M059J (cell line): ENCODE measurements around the gene KCTD1. TPM values are rescaled to one million over a fixed set of nuclear protein-coding genes. Genes with fewer than 3 reads are reported as not detected.
A peak's percentile ranks its signal among the peaks of the same experiment; 100 is the strongest.

ENCODE experiments used
- DNase-seq: peaks from one replicate; pipeline ENCODE4 v3.0.0-alpha.2; 2012; ENCODE audit warnings: low read depth
- total RNA-seq: library from RNA; depleted of rRNA; stranded (reverse); fragments of >200 nt; shearing (Covaris generic); gene quantifications from 2 replicates; pipeline ENCODE4 v1.2.3, GENCODE V29; 2014

KCTD1 gene
- total RNA-seq, 1 experiment from 2014 or later = 25.8 TPM

- DNase-seq = no peak
Observed at GRCh38 chr18:26524002-26524401, 24.4 kb downstream of the KCTD1 start.

DNA sequence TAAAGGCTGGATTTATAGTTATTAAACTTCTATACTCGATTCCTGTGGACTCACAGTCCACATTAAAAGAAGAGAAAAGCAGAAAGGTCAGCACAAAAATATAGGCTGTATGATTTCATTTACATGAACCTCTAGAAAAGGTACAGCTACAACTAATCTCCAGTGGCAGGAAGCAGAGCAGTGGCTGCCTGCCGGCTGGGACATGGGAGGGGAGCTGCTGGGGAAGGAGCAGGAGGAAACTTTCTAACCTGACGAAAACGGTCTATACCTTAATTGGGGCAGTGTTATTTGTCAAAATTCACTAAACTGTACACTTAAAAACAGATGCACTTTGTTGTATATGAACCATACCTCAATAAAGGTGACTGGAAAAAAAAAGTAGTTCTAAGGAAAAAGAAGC, 26.7 kb downstream of the KCTD1 start:
- no peak for DNase-seq

GRCh38 chr18:26520974-26521373, 27.4 kb downstream of the KCTD1 start:
- no peak for DNase-seq

DNA sequence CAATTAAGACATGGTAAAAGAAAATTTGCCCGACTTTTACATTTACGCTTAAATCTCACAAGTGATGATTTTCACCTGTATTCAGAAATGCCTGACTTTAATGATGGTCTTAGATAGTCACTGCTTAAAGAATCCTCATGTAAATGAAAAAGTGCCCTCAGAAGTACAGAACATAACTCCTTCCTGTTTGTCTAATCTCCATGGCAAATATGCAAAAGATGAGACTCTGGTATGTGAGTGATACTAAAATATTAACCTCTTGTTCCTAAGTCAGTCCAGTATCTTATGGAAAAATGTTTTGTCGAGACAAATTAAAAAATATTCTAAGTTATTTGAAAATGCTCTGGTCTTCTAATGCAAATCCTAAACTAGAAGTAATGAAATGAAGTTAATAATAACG, 29.2 kb downstream of the KCTD1 start:
- DNase-seq = no peak

GRCh38 chr18:26516964-26517363, 31.4 kb downstream of the KCTD1 start:
- DNase-seq = no peak

DNA sequence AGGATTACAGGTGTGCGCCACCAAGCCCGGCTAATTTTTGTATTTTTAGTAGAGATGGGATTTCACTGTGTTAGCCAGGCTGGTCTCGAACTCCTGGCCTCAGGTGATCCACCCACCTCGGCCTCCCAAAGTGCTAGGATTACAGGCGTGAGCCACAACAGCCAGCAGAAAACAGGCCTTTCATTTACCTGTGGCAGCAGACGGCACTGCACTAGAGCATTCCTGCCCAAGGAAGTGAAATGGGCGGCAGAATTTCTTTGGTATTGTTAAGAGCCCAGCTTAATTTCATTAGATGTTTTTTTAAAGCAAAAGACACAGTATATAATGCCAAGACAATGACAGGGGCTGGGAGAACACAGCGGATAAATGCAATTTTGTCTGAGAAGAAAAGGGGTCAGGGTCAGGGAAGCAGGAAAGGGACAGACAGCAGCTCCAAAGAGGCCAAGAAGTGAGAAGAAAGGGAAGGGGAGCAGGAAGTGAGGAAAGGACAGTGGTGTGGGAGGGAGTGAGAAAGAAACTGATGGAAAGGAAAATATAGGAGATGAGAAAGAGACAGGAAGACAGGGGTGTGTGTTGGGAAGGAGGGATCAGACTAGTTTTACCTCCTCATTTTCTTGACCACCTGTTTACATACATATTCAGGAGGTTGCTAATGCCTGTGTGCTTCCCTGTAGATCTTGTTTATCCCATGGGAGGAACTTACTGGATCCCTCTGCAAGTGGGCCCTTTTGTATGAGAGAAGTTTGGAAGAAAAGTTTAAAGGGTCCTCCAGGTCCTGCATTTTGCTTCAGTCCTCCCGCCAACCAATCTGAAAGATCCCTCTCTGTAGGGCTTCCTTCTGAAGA, 32.5 kb downstream of the KCTD1 start:
- DNase-seq = no peak

GRCh38 chr18:26511339-26512071, 36.8 kb downstream of the KCTD1 start:
- no peak for DNase-seq

DNA sequence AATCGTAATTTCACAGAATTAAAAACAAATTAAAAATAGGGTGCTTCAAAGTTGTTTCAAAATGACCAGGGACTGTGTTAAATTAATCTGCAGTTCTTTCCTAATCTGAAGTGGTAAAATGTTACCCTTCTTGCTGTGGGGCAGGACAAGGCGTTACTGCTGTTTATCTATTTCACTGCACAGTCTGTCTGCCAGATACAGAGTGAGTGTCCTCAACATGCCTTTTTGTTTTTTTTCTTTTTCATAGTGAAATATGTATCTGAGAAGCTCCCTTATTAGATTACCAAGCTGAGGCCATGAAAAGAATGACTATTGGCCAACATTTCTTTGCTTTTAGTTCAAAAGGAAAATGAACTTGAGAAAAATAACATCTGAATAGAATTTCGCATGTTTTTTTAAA, 38.0 kb downstream of the KCTD1 start:
- DNase-seq = no peak

- no peak for DNase-seq
Observed at GRCh38 chr18:26506012-26506411, 42.3 kb downstream of the KCTD1 start.

DNA sequence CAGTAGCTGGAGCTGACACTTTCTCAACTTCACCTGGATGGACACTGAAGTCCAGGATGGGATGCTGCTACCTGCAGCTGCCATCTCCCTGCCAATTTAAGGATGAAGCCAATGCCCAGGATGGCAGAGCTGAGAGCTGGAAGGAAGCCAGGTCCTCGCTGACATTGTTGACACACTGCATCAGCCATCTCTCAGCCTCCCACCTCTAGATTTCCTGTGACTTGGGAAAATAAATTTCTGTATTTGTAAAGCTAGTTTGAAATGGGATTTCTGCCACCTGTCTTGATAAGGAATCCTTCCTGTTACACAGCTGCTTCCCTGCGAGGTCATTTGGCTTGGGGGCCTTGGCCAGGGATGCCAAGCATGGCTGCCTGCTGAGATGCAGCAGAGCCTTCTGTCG, 43.5 kb downstream of the KCTD1 start:
- DNase-seq = no peak

DNA sequence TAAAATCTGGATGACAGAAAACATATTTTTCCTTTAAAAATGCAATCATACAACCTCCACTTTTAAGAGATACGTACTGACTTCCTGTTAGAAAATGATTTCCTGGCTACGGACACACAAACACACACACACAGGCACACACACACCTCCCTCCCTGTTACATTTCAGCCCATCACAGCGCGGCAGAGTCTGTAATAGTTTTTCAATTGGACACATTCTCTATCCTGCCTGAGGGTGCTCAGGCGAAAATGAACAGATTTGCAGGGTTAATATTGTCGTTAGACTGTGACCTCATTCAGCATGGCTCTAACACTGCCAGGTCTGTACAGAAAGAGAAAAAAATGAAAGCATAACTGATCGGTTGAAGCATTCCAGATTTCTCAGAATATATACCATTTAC, 45.0 kb downstream of the KCTD1 start:
- no peak for DNase-seq

GRCh38 chr18:26502823-26503222, 45.5 kb downstream of the KCTD1 start:
- no peak for DNase-seq

GRCh38 chr18:26497866-26498265, 50.5 kb downstream of the KCTD1 start:
- no peak for DNase-seq

DNA sequence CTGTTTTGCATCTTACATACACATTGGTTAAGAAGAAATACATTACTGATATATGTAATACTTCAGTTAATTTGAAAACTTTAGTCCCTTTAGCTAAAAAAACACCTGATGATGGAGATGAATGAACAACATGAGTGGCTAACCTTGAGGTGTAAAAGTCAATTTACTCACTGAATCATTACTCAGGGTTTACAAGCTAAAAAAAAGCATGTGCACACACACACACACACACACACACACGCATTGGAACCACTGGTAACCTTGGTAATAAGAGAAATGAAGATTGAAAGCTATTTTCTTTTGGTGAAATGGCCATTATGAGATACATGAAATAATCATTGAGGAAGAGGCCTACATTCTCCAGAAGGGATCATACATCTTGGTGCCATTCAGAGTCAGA, 51.8 kb downstream of the KCTD1 start:
- no peak for DNase-seq

DNA sequence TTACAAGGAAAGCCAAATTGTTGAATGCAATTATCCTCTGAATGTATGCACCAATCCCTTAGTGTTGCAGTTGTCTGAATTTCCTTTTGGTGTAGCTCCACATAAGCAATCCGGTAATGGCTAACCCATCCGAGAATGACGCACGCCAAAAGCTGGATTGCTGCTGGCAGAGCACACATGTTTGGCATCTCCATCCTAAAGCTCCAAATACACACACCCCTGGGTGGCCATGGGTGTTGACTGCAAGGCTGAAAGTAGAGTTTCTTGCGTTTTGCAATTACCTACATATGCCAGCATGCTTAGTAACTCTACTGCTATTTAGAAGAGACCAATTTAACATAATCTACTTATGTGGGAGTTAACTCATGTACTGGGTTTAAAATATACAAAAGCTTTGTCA, 53.1 kb downstream of the KCTD1 start:
- no peak for DNase-seq

DNA sequence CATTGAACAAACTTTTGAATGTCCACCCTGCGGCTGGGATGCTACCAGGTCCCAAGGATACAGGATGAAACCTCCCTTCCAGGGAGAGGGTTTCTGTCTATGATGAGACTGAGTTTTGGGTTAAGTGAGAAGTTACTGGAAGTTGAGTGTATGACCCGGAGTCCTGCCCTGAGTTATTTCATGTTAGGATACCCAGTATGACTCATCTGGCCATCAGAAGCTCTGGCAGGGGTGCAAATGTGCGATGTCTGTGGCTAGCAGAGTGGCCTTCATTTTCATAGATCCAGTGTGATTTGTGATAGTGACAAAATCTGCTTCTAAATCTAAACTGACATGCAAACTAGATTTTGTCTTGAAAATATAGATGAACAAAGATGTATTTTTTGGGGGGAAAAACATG, 55.3 kb downstream of the KCTD1 start:
- peak; percentile 61 for DNase-seq

DNA sequence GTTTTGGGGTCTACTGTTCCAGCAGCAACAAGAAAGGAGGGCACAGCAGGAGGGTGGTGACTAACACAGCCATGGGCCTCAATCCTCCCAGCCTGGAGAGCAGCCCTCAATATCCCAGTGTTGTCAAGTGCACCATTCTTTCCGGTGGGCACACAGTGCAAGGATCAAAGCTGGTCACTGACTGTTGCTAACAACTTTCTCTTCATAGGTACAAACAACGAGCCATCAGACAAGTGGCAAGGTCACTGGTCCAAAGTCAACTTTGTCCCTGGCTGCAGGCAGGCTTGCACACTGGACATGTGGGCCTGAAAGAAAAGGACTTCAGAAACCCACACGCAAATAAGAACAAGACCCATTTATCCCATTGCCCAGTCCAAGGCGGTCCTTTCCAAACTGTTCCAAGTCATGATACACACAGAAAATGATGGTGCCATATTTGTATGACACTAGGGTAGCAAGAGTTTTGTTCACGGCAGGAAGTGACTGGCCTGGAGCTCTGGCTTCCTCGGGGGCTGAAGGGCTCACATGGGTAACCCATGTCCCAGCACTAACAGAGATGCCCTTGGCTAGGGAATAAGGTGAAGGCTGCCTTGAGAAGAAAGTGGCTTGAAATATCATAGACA, 57.0 kb downstream of the KCTD1 start:
- no peak for DNase-seq

DNA sequence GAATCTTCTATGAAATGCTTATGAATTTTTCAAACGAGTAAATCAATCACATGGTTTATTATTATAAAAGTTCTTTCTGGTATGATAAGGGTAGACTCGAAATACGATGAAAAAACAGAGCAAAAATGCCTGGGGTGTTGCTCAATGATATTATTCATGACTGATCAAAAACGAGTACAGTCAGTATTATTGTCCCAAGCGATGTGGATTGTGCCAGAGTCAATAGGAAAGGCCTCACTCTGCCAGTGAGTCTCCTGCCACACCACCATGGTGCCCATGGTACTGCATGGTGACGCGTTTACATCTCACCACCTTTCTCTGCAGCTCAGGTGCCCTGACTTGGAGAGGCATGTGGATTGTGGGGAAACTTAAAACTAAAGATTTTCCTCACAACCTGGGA, 58.5 kb downstream of the KCTD1 start:
- DNase-seq = no peak

DNA sequence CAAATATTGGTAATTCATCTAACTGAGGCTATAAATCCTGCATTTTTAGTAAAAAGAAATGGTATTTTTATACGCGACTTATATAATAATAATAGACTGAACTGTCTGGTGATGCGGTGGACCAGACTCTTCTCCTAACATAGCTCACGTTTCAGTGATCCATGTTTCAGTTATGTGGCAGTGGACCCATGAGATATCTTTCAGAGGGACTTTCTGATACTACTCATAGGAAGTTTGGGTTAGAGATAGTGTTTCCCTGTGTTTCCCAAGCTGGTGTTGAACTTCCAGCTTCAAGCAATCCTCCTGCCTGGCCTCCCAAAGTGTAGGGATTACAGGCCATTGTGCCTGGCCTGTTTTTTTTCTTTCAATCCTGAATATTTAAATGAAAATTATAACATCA, 59.2 kb downstream of the KCTD1 start:
- no peak for DNase-seq

- DNase-seq = no peak
Observed at GRCh38 chr18:26488417-26489009, 59.8 kb downstream of the KCTD1 start.

GRCh38 chr18:26487437-26487836, 60.9 kb downstream of the KCTD1 start:
- peak; percentile 38 for DNase-seq

- no peak for DNase-seq
Observed at GRCh38 chr18:26483633-26484032, 64.7 kb downstream of the KCTD1 start.
